Keratinocyte (primary cell): ENCODE data around the gene KIAA1217. TPM values are rescaled to one million over a fixed set of nuclear protein-coding genes. Genes with fewer than 3 reads are reported as not detected.

ENCODE experiments used
- DNase-seq: peaks from one replicate; pipeline ENCODE4 v3.0.0-alpha.2; 2011; ENCODE audit warnings: low read depth, missing footprints, low spot score
- FAIRE-seq: peaks from 2 replicates; lab custom pipeline; 2011; peaks lifted over from hg19 to GRCh38; lab: Jason Lieb, UNC
- H2AFZ ChIP-seq: 2 replicates; pipeline ENCODE4 v1.6.0; 2012; ENCODE audit warnings: low read length, control low read depth, inconsistent platforms; ENCODE audit not compliant: control insufficient read depth
- H3K27ac ChIP-seq: 2 replicates; pipeline ENCODE4 v1.5.1; 2011; ENCODE audit warnings: low read length; ENCODE audit not compliant: control insufficient read depth, insufficient read depth
- H3K27me3 ChIP-seq: 3 replicates; pipeline ENCODE4 v1.6.0; 2011; ENCODE audit warnings: low read length; ENCODE audit not compliant: control insufficient read depth, insufficient read depth; ENCODE audit errors: extremely low read depth
- H3K36me3 ChIP-seq, 2 experiments: 2 replicates in 1 of 2; 3 replicates in 1 of 2; pipeline ENCODE4 v1.5.1; 2011; ENCODE audit warnings: low read length in 2 of 2, mild to moderate bottlenecking in 1 of 2; ENCODE audit not compliant: control insufficient read depth in 2 of 2, insufficient read depth in 2 of 2; ENCODE audit errors: extremely low read depth in 1 of 2
- H3K4me1 ChIP-seq: 3 replicates; pipeline ENCODE4 v1.5.1; 2011; ENCODE audit warnings: low read length; ENCODE audit not compliant: control insufficient read depth, insufficient read depth; ENCODE audit errors: extremely low read depth
- H3K4me2 ChIP-seq: 3 replicates; pipeline ENCODE4 v1.6.0; 2011; ENCODE audit warnings: low read depth, low read length; ENCODE audit not compliant: control insufficient read depth, insufficient read depth; ENCODE audit errors: extremely low read depth
- H3K4me3 ChIP-seq, 3 experiments: fragments of 200-600 bp in 1 of 3; sonication (generic) in 1 of 3; 2 replicates in 2 of 3; 3 replicates in 1 of 3; pipeline ENCODE4 v1.5.1; 2011 to 2016; ENCODE audit warnings: low read length in 3 of 3, mild to moderate bottlenecking in 3 of 3, control low read depth in 2 of 3, inconsistent platforms in 1 of 3, low read depth in 1 of 3, mixed read lengths in 1 of 3, mixed run types in 1 of 3, moderate library complexity in 1 of 3; ENCODE audit not compliant: control insufficient read depth in 2 of 3, insufficient read depth in 2 of 3; ENCODE audit errors: extremely low read depth in 1 of 3
- H3K79me2 ChIP-seq: 2 replicates; pipeline ENCODE4 v1.6.0; 2012; ENCODE audit warnings: low read length; ENCODE audit not compliant: control insufficient read depth, insufficient read depth
- H3K9ac ChIP-seq: 3 replicates; pipeline ENCODE4 v1.6.0; 2011; ENCODE audit warnings: low read length; ENCODE audit not compliant: control insufficient read depth, insufficient read depth; ENCODE audit errors: extremely low read depth
- H3K9me1 ChIP-seq: 3 replicates; pipeline ENCODE4 v1.6.0; 2011; ENCODE audit warnings: low read length; ENCODE audit not compliant: control insufficient read depth, insufficient read depth; ENCODE audit errors: extremely low read depth
- H3K9me3 ChIP-seq: 2 replicates; pipeline ENCODE4 v1.5.1; 2012; ENCODE audit warnings: low read depth, low read length; ENCODE audit not compliant: control insufficient read depth
- H4K20me1 ChIP-seq: 3 replicates; pipeline ENCODE4 v1.6.0; 2011; ENCODE audit warnings: low read length; ENCODE audit not compliant: control insufficient read depth, insufficient read depth; ENCODE audit errors: extremely low read depth
- CTCF ChIP-seq, 3 experiments: IDR thresholded peaks in 1 of 3; conservative IDR thresholded peaks in 1 of 3; optimal IDR thresholded peaks in 1 of 3; 2 replicates in 2 of 3; 3 replicates in 1 of 3; pipeline versions ENCODE3 to v1.5.1; 2011; ENCODE audit warnings: low read length in 3 of 3, mild to moderate bottlenecking in 3 of 3, moderate library complexity in 2 of 3, control low read depth in 1 of 3, inconsistent platforms in 1 of 3; ENCODE audit not compliant: insufficient read depth in 2 of 3; ENCODE audit errors: extremely low read depth in 1 of 3
- EZH2 ChIP-seq: IDR thresholded peaks from one replicate; pipeline ENCODE4 v1.6.1; 2012; ENCODE audit warnings: inconsistent platforms, mild to moderate bottlenecking, low read length, moderate library complexity
- dilution Hi-C: fragments of 300-500 bp; cut with MboI; formaldehyde crosslinking; loops from one replicate; pipeline ENCODE4 v1.7.0; 2020; ENCODE audit warnings: low sequenced_read_pairs; ENCODE audit not compliant: extremely low pct_ligation_motif_present
- polyA plus RNA-seq, 5 experiments: library from polyadenylated mRNA; depleted of rRNA in 3 of 5; stranded (reverse) in 3 of 5; stranded (forward) in 1 of 5; unstranded in 1 of 5; fragments of >200 nt; gene quantifications; 1 replicate in 1 of 5; 2 replicates in 3 of 5; 3 replicates in 1 of 5; pipeline versions ENCODE4 v1.2.1 to v1.2.3, GENCODE V29; 2011 to 2012; ENCODE audit warnings: missing spikeins in 2 of 5, low read depth in 1 of 5, low replicate concordance in 1 of 5

Gene KIAA1217
- polyA plus RNA-seq, 1 donor (not counting 4 experiments of a cell fraction or from before 2014, with no cell fraction given): 10.4 TPM

DNA sequence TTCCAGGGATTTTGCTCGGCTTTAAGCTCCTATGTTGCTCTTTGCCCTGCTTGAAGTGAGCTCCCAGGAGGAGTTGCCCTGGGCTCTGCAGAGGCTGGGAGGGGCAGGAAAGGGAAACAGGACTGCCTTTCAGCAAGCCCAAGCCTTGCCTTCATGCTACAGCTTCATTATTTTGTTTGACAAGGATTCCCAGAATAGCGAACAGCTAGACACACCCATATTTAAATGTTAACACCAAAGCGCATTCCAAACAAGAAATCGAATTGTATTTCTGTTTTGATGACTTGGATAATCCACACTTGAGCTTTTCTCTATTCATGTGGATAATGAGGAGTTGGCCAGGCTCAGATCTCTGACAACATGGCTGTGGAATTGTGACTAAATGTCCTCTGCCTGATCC is 6.3 kb downstream of the KIAA1217 start:
- peak overlapping the region; percentile 70 for H2AFZ ChIP-seq
- peak; percentile 44 for FAIRE-seq
- DNase-seq: no peak
- no peak overlapping the region for H3K27ac ChIP-seq
- no peaks in the 10 kb centered on the region for H3K36me3 ChIP-seq
- no peaks in the 10 kb centered on the region for H4K20me1 ChIP-seq
- TF ChIP-seq CTCF (optimal IDR thresholded peaks at IDR 0.05 in 1 of 3, IDR thresholded peaks at IDR 0.05 in 1 of 3, conservative IDR thresholded peaks at IDR 0.05 in 1 of 3; ENCODE audit: extremely low read depth in 1 of 3, insufficient read depth in 2 of 3, low read length in 3 of 3) (no peak), EZH2 (no peak)
- no peak overlapping the region for H3K4me3 ChIP-seq
- H3K4me2 ChIP-seq: peak overlapping the region; percentile 3
- H3K9me1 ChIP-seq: no peaks in the 10 kb centered on the region
- H3K9me3 ChIP-seq: no peaks in the 10 kb centered on the region
- dilution Hi-C loops: no loop called here
- peaks cover 16% of the 10 kb centered on the region for H3K4me1 ChIP-seq
- H3K79me2 ChIP-seq: no peaks in the 10 kb centered on the region
- H3K9ac ChIP-seq: no peak overlapping the region
- H3K27me3 ChIP-seq: no peaks in the 10 kb centered on the region

- Histone ChIP-seq H3K4me3 (no peak overlapping the region), H3K9me1 (no peaks in the 10 kb centered on the region), H2AFZ (peak overlapping the region; percentile 28), H4K20me1 (no peaks in the 10 kb centered on the region), H3K79me2 (no peaks in the 10 kb centered on the region), H3K4me2 (peak overlapping the region; percentile 3), H3K4me1 (peaks cover 12% of the 10 kb centered on the region), H3K36me3 (no peaks in the 10 kb centered on the region), H3K27me3 (no peaks in the 10 kb centered on the region), H3K27ac (no peak overlapping the region), H3K9ac (no peak overlapping the region), H3K9me3 (no peaks in the 10 kb centered on the region)
- FAIRE-seq (no peak), DNase-seq (no peak)
- TF ChIP-seq EZH2 (no peak), CTCF (optimal IDR thresholded peaks at IDR 0.05 in 1 of 3, IDR thresholded peaks at IDR 0.05 in 1 of 3, conservative IDR thresholded peaks at IDR 0.05 in 1 of 3; ENCODE audit: extremely low read depth in 1 of 3, insufficient read depth in 2 of 3, low read length in 3 of 3) (no peak)
- dilution Hi-C loops: no loop called here
These were observed 6.7 kb downstream of the KIAA1217 start for GRCh38 chr10:24215603-24216002.
